Measurements from ENCODE around the gene CATSPERE.
"Not testable (repeated sequence)": the region's sequence is repeated elsewhere in the genome, so short reads cannot be mapped to it uniquely, and the experiment has no call there.

CATSPERE gene

GRCh38 chr1:244552336-244552735 is 91.3 kb downstream of the CATSPERE start:
- H3K36me3 Mint-ChIP-seq: peaks cover 24% of the 10 kb centered on the region
- no peaks in the 10 kb centered on the region for H3K4me1 Mint-ChIP-seq (ENCODE audit: low read depth)
- H3K27me3 Mint-ChIP-seq: no peaks in the 10 kb centered on the region
- H3K27ac Mint-ChIP-seq: no peak overlapping the region
- no peak overlapping the region for H3K4me3 Mint-ChIP-seq
- peaks cover 24% of the 10 kb centered on the region for H3K9me3 Mint-ChIP-seq (ENCODE audit: low read depth)

- no peaks in the 10 kb centered on the region for H3K4me1 Mint-ChIP-seq (ENCODE audit: low read depth)
- H3K27me3 Mint-ChIP-seq: no peaks in the 10 kb centered on the region
- H3K9me3 Mint-ChIP-seq (ENCODE audit: low read depth): peaks cover 17% of the 10 kb centered on the region
- H3K4me3 Mint-ChIP-seq: no peak overlapping the region
- peaks cover 26% of the 10 kb centered on the region for H3K36me3 Mint-ChIP-seq
- H3K27ac Mint-ChIP-seq: no peak overlapping the region
Measured at GRCh38 chr1:244556263-244556662, 95.2 kb downstream of the CATSPERE start.

- Mint-ChIP-seq H3K36me3 (peaks cover 26% of the 10 kb centered on the region), H3K4me1 (ENCODE audit: low read depth) (no peaks in the 10 kb centered on the region), H3K4me3 (no peak overlapping the region), H3K27ac (no peak overlapping the region), H3K9me3 (ENCODE audit: low read depth) (peaks cover 13% of the 10 kb centered on the region), H3K27me3 (no peaks in the 10 kb centered on the region)
Measured at GRCh38 chr1:244557565-244557964, 96.5 kb downstream of the CATSPERE start.

- peaks cover 7% of the 10 kb centered on the region for H3K9me3 Mint-ChIP-seq (ENCODE audit: low read depth)
- no peaks in the 10 kb centered on the region for H3K4me1 Mint-ChIP-seq (ENCODE audit: low read depth)
- no peak overlapping the region for H3K4me3 Mint-ChIP-seq
- H3K27ac Mint-ChIP-seq: no peak overlapping the region
- no peaks in the 10 kb centered on the region for H3K27me3 Mint-ChIP-seq
- peaks cover 22% of the 10 kb centered on the region for H3K36me3 Mint-ChIP-seq
Measured at GRCh38 chr1:244559561-244559960, 98.5 kb downstream of the CATSPERE start.

GRCh38 chr1:244562877-244563276 is 101.8 kb downstream of the CATSPERE start:
- H3K4me1 Mint-ChIP-seq (ENCODE audit: low read depth); H3K27ac Mint-ChIP-seq; H3K4me3 Mint-ChIP-seq; H3K9me3 Mint-ChIP-seq (ENCODE audit: low read depth); H3K27me3 Mint-ChIP-seq: not testable (repeated sequence)
- peaks cover 18% of the 10 kb centered on the region for H3K36me3 Mint-ChIP-seq

GRCh38 chr1:244573768-244574167 is 112.7 kb downstream of the CATSPERE start:
- Mint-ChIP-seq H3K4me1 (ENCODE audit: low read depth) (no peaks in the 10 kb centered on the region), H3K27me3 (no peaks in the 10 kb centered on the region), H3K9me3 (ENCODE audit: low read depth) (peaks cover 8% of the 10 kb centered on the region), H3K27ac (no peak overlapping the region), H3K4me3 (no peak overlapping the region), H3K36me3 (peaks cover 20% of the 10 kb centered on the region)

GRCh38 chr1:244576259-244576892 is 115.3 kb downstream of the CATSPERE start:
- no peaks in the 10 kb centered on the region for H3K27me3 Mint-ChIP-seq
- H3K36me3 Mint-ChIP-seq: peaks cover 24% of the 10 kb centered on the region
- no peaks in the 10 kb centered on the region for H3K4me1 Mint-ChIP-seq (ENCODE audit: low read depth)
- no peak overlapping the region for H3K4me3 Mint-ChIP-seq
- no peak overlapping the region for H3K27ac Mint-ChIP-seq
- H3K9me3 Mint-ChIP-seq (ENCODE audit: low read depth): peaks cover 8% of the 10 kb centered on the region

- H3K27ac Mint-ChIP-seq; H3K4me1 Mint-ChIP-seq (ENCODE audit: low read depth); H3K27me3 Mint-ChIP-seq; H3K9me3 Mint-ChIP-seq (ENCODE audit: low read depth); H3K4me3 Mint-ChIP-seq: not testable (repeated sequence)
- H3K36me3 Mint-ChIP-seq: peaks cover 16% of the 10 kb centered on the region
Measured at GRCh38 chr1:244578205-244578604, 117.1 kb downstream of the CATSPERE start.

- no peak overlapping the region for H3K27ac Mint-ChIP-seq
- H3K9me3 Mint-ChIP-seq (ENCODE audit: low read depth): no peaks in the 10 kb centered on the region
- H3K4me1 Mint-ChIP-seq (ENCODE audit: low read depth): no peaks in the 10 kb centered on the region
- no peak overlapping the region for H3K4me3 Mint-ChIP-seq
- peaks cover 14% of the 10 kb centered on the region for H3K36me3 Mint-ChIP-seq
- H3K27me3 Mint-ChIP-seq: no peaks in the 10 kb centered on the region
Measured at GRCh38 chr1:244583358-244583982, 122.4 kb downstream of the CATSPERE start.

GRCh38 chr1:244585867-244586266 is 124.8 kb downstream of the CATSPERE start:
- no peak overlapping the region for H3K27ac Mint-ChIP-seq
- H3K4me1 Mint-ChIP-seq (ENCODE audit: low read depth): no peaks in the 10 kb centered on the region
- H3K27me3 Mint-ChIP-seq: no peaks in the 10 kb centered on the region
- H3K9me3 Mint-ChIP-seq (ENCODE audit: low read depth): no peaks in the 10 kb centered on the region
- peaks cover 8% of the 10 kb centered on the region for H3K36me3 Mint-ChIP-seq
- no peak overlapping the region for H3K4me3 Mint-ChIP-seq

- H3K36me3 Mint-ChIP-seq: peaks cover 2% of the 10 kb centered on the region
- no peak overlapping the region for H3K4me3 Mint-ChIP-seq
- H3K9me3 Mint-ChIP-seq (ENCODE audit: low read depth): no peaks in the 10 kb centered on the region
- H3K27ac Mint-ChIP-seq: no peak overlapping the region
- H3K27me3 Mint-ChIP-seq: no peaks in the 10 kb centered on the region
- H3K4me1 Mint-ChIP-seq (ENCODE audit: low read depth): peaks cover 3% of the 10 kb centered on the region
Measured at GRCh38 chr1:244590670-244591069, 129.6 kb downstream of the CATSPERE start.

- H3K36me3 Mint-ChIP-seq: peaks cover 2% of the 10 kb centered on the region
- H3K9me3 Mint-ChIP-seq (ENCODE audit: low read depth): no peaks in the 10 kb centered on the region
- no peak overlapping the region for H3K27ac Mint-ChIP-seq
- H3K4me3 Mint-ChIP-seq: no peak overlapping the region
- peaks cover 6% of the 10 kb centered on the region for H3K4me1 Mint-ChIP-seq (ENCODE audit: low read depth)
- no peaks in the 10 kb centered on the region for H3K27me3 Mint-ChIP-seq
Measured at GRCh38 chr1:244598611-244599010, 137.5 kb downstream of the CATSPERE start.

GRCh38 chr1:244599937-244600350 is 138.9 kb downstream of the CATSPERE start:
- no peaks in the 10 kb centered on the region for H3K27me3 Mint-ChIP-seq
- H3K27ac Mint-ChIP-seq: peak overlapping the region; percentile 86
- H3K4me3 Mint-ChIP-seq: peak overlapping the region; percentile 10
- no peaks in the 10 kb centered on the region for H3K9me3 Mint-ChIP-seq (ENCODE audit: low read depth)
- H3K36me3 Mint-ChIP-seq: peaks cover 2% of the 10 kb centered on the region
- H3K4me1 Mint-ChIP-seq (ENCODE audit: low read depth): peaks cover 6% of the 10 kb centered on the region

- no peaks in the 10 kb centered on the region for H3K36me3 Mint-ChIP-seq
- no peak overlapping the region for H3K27ac Mint-ChIP-seq
- H3K4me1 Mint-ChIP-seq (ENCODE audit: low read depth): peaks cover 3% of the 10 kb centered on the region
Measured at GRCh38 chr1:244601336-244601735, 140.3 kb downstream of the CATSPERE start.

GRCh38 chr1:244603498-244603897 is 142.4 kb downstream of the CATSPERE start:
- Mint-ChIP-seq H3K36me3 (no peaks in the 10 kb centered on the region), H3K4me3 (no peak overlapping the region), H3K27me3 (no peaks in the 10 kb centered on the region), H3K27ac (no peak overlapping the region), H3K9me3 (ENCODE audit: low read depth) (no peaks in the 10 kb centered on the region), H3K4me1 (ENCODE audit: low read depth) (peaks cover 3% of the 10 kb centered on the region)

More at GRCh38 chr1:244601336-244601735, 140.3 kb downstream of the CATSPERE start:
- Mint-ChIP-seq H3K4me3 (no peak overlapping the region), H3K27me3 (no peaks in the 10 kb centered on the region), H3K9me3 (ENCODE audit: low read depth) (no peaks in the 10 kb centered on the region)

GRCh38 chr1:244605835-244606370 is 144.8 kb downstream of the CATSPERE start:
- H3K4me1 Mint-ChIP-seq (ENCODE audit: low read depth): no peaks in the 10 kb centered on the region
- H3K36me3 Mint-ChIP-seq: no peaks in the 10 kb centered on the region
- no peak overlapping the region for H3K4me3 Mint-ChIP-seq
- H3K27ac Mint-ChIP-seq: no peak overlapping the region
- no peaks in the 10 kb centered on the region for H3K9me3 Mint-ChIP-seq (ENCODE audit: low read depth)
- H3K27me3 Mint-ChIP-seq: no peaks in the 10 kb centered on the region

Measured in activated naive CD8-positive, alpha-beta T cell (primary cell).